ENCODE data around the gene LOXL3. TPM values are rescaled to one million over a fixed set of nuclear protein-coding genes. Genes with fewer than 3 reads are reported as not detected.

Gene LOXL3
- total RNA-seq, 1 donor from 2014 or later: 8.1 TPM

DNA sequence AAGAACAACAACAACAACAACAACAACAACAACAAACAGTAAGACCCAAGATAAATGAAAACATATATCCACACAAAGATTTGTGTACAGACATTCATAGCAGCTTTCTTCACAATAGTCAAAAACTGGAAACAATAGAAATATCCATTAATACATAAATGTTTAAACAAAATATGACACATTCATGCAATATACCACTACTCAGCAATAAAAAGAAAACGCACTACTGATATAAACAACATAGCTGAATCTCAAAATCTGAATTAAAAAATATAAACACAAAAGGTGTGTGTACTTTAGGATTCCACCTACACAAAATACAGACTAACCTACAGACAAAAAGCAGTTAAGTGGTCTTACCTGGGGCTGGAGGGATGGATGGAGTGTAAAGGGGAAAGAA is 42.8 kb upstream of the LOXL3 start:
- Histone ChIP-seq H3K9me3 (no peaks in the 10 kb centered on the region), H3K27me3 (peaks cover 29% of the 10 kb centered on the region), H3K27ac (no peak overlapping the region), H3K4me3 (no peak overlapping the region), H3K36me3 (no peaks in the 10 kb centered on the region), H3K4me1 (no peaks in the 10 kb centered on the region)
- TF ChIP-seq, protein P1, sequence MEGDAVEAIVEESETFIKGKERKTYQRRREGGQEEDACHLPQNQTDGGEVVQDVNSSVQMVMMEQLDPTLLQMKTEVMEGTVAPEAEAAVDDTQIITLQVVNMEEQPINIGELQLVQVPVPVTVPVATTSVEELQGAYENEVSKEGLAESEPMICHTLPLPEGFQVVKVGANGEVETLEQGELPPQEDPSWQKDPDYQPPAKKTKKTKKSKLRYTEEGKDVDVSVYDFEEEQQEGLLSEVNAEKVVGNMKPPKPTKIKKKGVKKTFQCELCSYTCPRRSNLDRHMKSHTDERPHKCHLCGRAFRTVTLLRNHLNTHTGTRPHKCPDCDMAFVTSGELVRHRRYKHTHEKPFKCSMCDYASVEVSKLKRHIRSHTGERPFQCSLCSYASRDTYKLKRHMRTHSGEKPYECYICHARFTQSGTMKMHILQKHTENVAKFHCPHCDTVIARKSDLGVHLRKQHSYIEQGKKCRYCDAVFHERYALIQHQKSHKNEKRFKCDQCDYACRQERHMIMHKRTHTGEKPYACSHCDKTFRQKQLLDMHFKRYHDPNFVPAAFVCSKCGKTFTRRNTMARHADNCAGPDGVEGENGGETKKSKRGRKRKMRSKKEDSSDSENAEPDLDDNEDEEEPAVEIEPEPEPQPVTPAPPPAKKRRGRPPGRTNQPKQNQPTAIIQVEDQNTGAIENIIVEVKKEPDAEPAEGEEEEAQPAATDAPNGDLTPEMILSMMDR (IDR thresholded peaks at IDR 0.05): no peak
- no peak for DNase-seq
- no peak for ATAC-seq
- intact Hi-C loops (cut with DNase I): no loop called here

DNA sequence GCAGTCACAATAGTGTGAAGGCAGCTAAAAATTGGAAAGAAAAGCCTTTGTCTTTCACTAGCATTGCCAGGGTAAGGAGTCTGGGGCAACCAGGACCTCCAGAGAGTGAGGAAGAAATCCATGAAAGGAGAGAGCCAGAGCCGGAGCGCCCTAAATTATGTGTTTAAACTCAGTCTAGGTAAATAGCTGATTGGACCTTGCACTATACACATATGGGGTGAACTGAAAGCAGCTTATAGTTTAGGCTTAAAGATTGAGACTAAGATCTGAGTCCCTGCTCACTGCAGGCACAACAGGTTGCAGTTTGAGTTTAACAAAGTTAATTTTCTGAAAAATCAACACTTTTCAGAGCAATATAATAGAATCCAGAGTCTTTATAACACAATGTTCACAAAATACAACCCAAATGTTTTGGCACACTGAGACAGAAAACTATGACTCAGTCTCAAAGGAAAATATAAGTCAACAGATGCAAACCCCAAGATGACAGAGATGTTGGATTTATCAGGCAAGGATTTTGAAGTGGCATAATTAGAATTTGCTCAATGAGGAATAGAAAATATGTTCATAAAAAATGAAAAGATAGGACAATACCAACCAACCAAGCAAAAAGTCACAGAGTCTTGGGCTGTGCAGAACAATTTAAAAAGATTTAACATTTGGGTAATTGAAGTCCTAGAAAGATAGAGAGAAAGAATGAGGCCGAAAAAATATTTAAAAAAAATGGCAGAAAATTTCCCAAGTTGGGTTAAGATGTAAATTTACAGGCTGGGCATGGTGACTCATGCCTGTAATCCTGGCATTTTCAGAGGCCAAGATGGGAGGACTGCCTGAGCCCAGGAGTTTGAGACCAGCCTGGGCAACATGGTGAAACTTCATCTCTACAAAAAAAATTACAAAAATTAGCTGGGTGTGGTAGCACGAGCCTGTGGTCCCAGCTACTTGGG is 40.4 kb upstream of the LOXL3 start:
- H3K4me1 ChIP-seq: no peaks in the 10 kb centered on the region
- intact Hi-C loops (cut with DNase I): no loop called here
- no peak overlapping the region for H3K4me3 ChIP-seq
- TF ChIP-seq, protein P1 (IDR thresholded peaks at IDR 0.05): no peak
- no peaks in the 10 kb centered on the region for H3K9me3 ChIP-seq
- H3K27me3 ChIP-seq: peaks cover 29% of the 10 kb centered on the region
- no peaks in the 10 kb centered on the region for H3K36me3 ChIP-seq
- ATAC-seq: no peak
- DNase-seq: no peak
- H3K27ac ChIP-seq: no peak overlapping the region

DNA sequence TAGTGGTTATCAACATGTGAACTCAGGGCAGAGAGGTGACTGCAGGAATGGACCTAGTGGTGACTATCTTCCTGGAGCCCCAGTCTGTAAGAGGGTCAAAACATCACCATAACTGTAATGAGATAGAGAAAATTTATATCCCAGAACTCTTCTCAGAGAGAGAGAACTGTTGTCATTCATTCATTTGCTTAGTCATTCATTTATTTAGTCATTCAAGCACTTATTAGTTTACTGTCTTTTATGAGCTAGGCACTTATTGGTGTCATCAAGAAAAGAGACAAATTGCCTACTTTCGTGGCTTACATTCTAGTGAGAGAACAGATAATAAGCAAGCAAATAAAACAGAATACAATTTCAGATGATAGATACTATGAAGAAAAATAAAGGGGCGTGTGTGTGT is 34.9 kb upstream of the LOXL3 start:
- intact Hi-C loops (cut with DNase I): loop anchor here (10.0 kb wide), 1 partner anchor 94 kb away; the partner anchor contains the start of gene LBX2
- no peak for DNase-seq
- Histone ChIP-seq H3K4me3 (no peak overlapping the region), H3K27me3 (peaks cover 12% of the 10 kb centered on the region), H3K4me1 (no peaks in the 10 kb centered on the region), H3K9me3 (no peaks in the 10 kb centered on the region), H3K36me3 (no peaks in the 10 kb centered on the region), H3K27ac (no peak overlapping the region)
- TF ChIP-seq, protein P1 (IDR thresholded peaks at IDR 0.05): no peak
- no peak for ATAC-seq

DNA sequence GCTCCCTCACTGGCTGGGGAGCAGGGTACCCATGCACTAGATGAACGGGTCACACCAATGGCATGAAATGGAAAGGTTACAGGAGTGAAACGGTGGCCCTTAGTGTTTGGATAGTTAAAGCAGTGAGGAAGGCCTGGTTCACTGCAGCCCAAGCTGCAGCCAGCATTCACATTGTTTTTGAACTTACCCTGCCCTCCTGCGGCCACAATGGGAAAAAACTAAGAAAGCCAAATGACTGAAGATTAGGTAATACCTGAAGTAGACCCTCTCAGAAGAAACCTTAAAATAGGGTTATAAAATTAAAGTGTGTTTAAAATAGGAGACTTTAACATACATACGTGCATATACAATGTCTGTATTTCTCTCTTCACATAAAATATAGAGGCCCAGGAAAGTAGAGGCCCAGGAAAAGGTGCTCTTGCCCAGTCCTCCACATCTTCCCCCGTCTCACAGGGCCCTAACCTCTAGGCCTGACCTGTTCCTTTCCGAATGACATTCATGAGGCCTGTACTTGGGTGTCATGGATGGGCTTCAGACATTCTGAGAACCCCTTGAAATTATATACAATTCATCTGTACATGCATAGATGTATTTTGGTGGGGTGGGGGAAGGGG is 34.0 kb upstream of the LOXL3 start:
- Histone ChIP-seq H3K27me3 (peaks cover 12% of the 10 kb centered on the region), H3K36me3 (no peaks in the 10 kb centered on the region), H3K9me3 (no peaks in the 10 kb centered on the region), H3K27ac (no peak overlapping the region), H3K4me3 (no peak overlapping the region), H3K4me1 (no peaks in the 10 kb centered on the region)
- TF ChIP-seq, protein P1 (IDR thresholded peaks at IDR 0.05): peak; percentile 77
- no peak for DNase-seq
- intact Hi-C loops (cut with DNase I): loop anchor here (10.0 kb wide), 1 partner anchor 93 kb away; the partner anchor contains the start of gene LBX2
- peak; percentile 97 for ATAC-seq

DNA sequence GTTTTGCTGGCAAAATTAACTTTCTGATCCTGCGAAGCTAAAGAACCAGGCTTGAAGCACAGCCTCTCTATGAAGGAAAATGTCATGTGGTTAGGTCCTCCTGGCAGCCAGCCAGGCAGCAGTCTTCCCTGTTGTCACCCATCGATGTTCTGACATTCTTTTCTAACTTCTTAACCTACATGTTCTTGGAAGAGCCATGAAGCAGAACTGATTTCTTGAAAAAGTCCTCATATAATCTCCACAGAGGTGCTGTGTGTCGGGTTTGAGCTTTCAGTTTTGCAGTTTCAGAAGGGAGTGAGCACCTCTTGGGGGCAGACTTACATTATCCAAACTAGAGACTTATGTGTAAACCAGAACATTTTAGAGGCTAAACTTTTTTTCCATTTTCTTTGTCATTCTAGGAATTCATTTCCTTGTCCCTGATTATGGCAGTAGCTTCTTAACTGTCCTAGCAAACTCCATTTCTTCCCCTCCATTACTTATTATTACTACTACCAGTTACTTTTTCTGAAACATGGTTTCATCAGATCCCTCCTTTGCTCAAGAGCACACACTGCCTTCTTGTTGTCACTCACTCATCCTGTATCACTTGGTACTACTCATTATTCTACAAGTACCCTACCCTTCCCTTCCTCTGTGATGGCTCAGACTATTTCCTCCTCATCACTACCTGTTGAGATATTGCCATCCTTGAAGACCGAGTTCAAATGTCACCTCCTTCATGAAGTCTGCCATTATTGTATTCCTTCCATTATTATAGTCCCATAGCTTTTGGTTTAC is 31.9 kb upstream of the LOXL3 start:
- DNase-seq (peak; percentile 66), ATAC-seq (no peak)
- Histone ChIP-seq H3K4me3 (no peak overlapping the region), H3K9me3 (no peaks in the 10 kb centered on the region), H3K27me3 (no peaks in the 10 kb centered on the region), H3K4me1 (no peaks in the 10 kb centered on the region), H3K27ac (no peak overlapping the region), H3K36me3 (no peaks in the 10 kb centered on the region)
- intact Hi-C loops (cut with DNase I): loop anchor here (10.0 kb wide), 1 partner anchor 91 kb away; the partner anchor contains the start of gene LBX2
- TF ChIP-seq, protein P1 (IDR thresholded peaks at IDR 0.05): no peak
